ENCODE data around the gene PPM1H.
A peak's percentile ranks its signal among the peaks of the same experiment; 100 is the strongest.

Gene PPM1H

GRCh38 chr12:62712681-62713573, 222.0 kb downstream of the PPM1H start:
- H3K27ac Mint-ChIP-seq = peak overlapping the region; percentile 79
- H3K36me3 Mint-ChIP-seq (ENCODE audit: low read depth) = peaks cover 2% of the 10 kb centered on the region
- no peak for DNase-seq
- no peaks in the 10 kb centered on the region for H3K9me3 Mint-ChIP-seq
- peaks cover 83% of the 10 kb centered on the region for H3K4me1 Mint-ChIP-seq
- H3K4me3 Mint-ChIP-seq = peak overlapping the region; percentile 30
- peaks cover 2% of the 10 kb centered on the region for H3K27me3 Mint-ChIP-seq (ENCODE audit: low read depth, poor library complexity)
- TF ChIP-seq, protein P1, sequence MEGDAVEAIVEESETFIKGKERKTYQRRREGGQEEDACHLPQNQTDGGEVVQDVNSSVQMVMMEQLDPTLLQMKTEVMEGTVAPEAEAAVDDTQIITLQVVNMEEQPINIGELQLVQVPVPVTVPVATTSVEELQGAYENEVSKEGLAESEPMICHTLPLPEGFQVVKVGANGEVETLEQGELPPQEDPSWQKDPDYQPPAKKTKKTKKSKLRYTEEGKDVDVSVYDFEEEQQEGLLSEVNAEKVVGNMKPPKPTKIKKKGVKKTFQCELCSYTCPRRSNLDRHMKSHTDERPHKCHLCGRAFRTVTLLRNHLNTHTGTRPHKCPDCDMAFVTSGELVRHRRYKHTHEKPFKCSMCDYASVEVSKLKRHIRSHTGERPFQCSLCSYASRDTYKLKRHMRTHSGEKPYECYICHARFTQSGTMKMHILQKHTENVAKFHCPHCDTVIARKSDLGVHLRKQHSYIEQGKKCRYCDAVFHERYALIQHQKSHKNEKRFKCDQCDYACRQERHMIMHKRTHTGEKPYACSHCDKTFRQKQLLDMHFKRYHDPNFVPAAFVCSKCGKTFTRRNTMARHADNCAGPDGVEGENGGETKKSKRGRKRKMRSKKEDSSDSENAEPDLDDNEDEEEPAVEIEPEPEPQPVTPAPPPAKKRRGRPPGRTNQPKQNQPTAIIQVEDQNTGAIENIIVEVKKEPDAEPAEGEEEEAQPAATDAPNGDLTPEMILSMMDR (IDR thresholded peaks at IDR 0.05) = no peak

GRCh38 chr12:62711631-62712241, 223.2 kb downstream of the PPM1H start:
- H3K4me1 Mint-ChIP-seq = peaks cover 71% of the 10 kb centered on the region
- H3K4me3 Mint-ChIP-seq = peak overlapping the region; percentile 16

DNA sequence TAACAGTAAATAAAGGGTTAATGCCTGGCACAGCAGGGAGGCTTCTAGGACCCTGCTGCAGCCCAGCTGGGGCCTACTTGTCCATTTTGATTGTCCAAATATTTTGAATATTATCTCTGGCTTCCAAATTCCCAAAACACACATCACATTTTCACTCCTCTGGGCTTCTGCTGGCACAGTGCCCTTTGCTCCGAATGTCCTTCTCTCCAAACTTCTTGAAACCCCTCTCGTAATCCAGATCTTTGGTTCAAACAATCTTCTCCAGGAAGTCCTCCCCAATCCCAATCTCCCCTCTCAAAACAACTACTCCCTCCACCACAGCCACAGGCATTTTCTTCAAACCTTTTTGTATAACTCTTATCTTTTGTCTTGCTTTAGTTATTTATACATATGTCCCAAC, 225.6 kb downstream of the PPM1H start:
- Mint-ChIP-seq H3K27me3 (ENCODE audit: low read depth, poor library complexity) (no peaks in the 10 kb centered on the region), H3K36me3 (ENCODE audit: low read depth) (peaks cover 7% of the 10 kb centered on the region), H3K4me3 (no peak overlapping the region), H3K9me3 (no peaks in the 10 kb centered on the region), H3K4me1 (peaks cover 59% of the 10 kb centered on the region), H3K27ac (no peak overlapping the region)
- no peak for DNase-seq
- TF ChIP-seq, protein P1 (IDR thresholded peaks at IDR 0.05) = no peak

More at GRCh38 chr12:62711631-62712241, 223.2 kb downstream of the PPM1H start:
- Mint-ChIP-seq H3K9me3 (no peaks in the 10 kb centered on the region), H3K36me3 (ENCODE audit: low read depth) (peaks cover 7% of the 10 kb centered on the region), H3K27ac (peak overlapping the region; percentile 85), H3K27me3 (ENCODE audit: low read depth, poor library complexity) (peaks cover 2% of the 10 kb centered on the region)
- TF ChIP-seq, protein P1 (IDR thresholded peaks at IDR 0.05) = no peak
- peak; percentile 59 for DNase-seq

DNA sequence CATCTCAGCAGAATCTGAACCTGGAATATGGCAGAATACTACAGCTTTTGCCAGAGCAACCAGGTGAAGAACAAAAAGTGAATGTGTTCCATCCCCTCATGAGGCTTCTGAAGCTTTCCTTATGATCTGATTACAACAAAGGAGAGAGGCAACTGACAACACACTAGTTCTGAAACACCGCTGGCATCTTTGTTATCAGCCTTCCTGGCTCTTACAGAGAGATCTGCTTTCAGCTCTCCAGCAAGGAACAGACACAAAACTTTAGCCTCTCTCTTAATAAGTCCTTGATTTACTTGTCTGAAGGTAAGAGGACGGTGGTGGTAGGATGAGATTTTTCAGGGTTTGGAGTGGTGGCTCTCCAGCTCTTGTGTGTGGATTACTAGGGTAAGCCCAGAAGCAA, 227.0 kb downstream of the PPM1H start:
- Mint-ChIP-seq H3K4me1 (peaks cover 45% of the 10 kb centered on the region), H3K4me3 (no peak overlapping the region), H3K36me3 (ENCODE audit: low read depth) (peaks cover 7% of the 10 kb centered on the region), H3K27ac (no peak overlapping the region), H3K27me3 (ENCODE audit: low read depth, poor library complexity) (no peaks in the 10 kb centered on the region), H3K9me3 (no peaks in the 10 kb centered on the region)
- no peak for DNase-seq
- TF ChIP-seq, protein P1 (IDR thresholded peaks at IDR 0.05) = no peak

DNA sequence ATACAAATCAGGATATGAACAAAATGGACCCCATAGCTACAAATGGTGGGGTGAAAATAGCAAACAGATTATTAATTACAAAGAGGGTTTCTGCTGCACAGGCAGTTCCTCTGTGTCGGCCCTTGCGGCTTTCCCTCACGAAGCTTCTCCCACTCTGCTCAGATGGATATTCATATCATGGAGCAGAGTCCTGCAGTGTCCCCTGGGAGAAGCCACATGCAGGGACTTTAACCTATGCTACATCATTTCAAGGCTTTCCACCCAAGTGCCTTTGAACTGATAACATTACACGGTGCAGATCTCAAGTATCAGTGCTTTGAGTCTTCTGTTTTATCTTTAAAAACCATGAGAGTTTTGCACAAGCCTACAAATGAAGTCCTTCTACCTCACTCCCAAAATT, 229.1 kb downstream of the PPM1H start:
- TF ChIP-seq, protein P1 (IDR thresholded peaks at IDR 0.05) = no peak
- peak overlapping the region; percentile 29 for H3K27ac Mint-ChIP-seq
- peaks cover 7% of the 10 kb centered on the region for H3K36me3 Mint-ChIP-seq (ENCODE audit: low read depth)
- no peaks in the 10 kb centered on the region for H3K27me3 Mint-ChIP-seq (ENCODE audit: low read depth, poor library complexity)
- no peak for DNase-seq
- H3K4me3 Mint-ChIP-seq = no peak overlapping the region
- no peaks in the 10 kb centered on the region for H3K9me3 Mint-ChIP-seq
- peaks cover 25% of the 10 kb centered on the region for H3K4me1 Mint-ChIP-seq
